ENCODE data around the gene IGFBP7.

IGFBP7 gene

GRCh38 chr4:57044996-57045395 lies 65.2 kb downstream of the IGFBP7 start:
- POLR2A ChIA-PET, result no interaction called here
- DNase-seq (ENCODE audit: low read depth, low spot score), result peak; percentile 74
- CTCF ChIA-PET, result interaction anchor here (0.6 to 2.0 kb wide), 2 partner anchors 10 to 118 kb away, joined by 3 to 8 read pairs; no protein-coding TSS in a partner anchor
- H3K4me3 ChIP-seq (ENCODE audit: low read depth, low read length), result no peak overlapping the region
- TF ChIP-seq, protein P1, sequence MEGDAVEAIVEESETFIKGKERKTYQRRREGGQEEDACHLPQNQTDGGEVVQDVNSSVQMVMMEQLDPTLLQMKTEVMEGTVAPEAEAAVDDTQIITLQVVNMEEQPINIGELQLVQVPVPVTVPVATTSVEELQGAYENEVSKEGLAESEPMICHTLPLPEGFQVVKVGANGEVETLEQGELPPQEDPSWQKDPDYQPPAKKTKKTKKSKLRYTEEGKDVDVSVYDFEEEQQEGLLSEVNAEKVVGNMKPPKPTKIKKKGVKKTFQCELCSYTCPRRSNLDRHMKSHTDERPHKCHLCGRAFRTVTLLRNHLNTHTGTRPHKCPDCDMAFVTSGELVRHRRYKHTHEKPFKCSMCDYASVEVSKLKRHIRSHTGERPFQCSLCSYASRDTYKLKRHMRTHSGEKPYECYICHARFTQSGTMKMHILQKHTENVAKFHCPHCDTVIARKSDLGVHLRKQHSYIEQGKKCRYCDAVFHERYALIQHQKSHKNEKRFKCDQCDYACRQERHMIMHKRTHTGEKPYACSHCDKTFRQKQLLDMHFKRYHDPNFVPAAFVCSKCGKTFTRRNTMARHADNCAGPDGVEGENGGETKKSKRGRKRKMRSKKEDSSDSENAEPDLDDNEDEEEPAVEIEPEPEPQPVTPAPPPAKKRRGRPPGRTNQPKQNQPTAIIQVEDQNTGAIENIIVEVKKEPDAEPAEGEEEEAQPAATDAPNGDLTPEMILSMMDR (IDR thresholded peaks at IDR 0.05; ENCODE audit: insufficient read depth, low read length, missing control alignments), result no peak

DNA sequence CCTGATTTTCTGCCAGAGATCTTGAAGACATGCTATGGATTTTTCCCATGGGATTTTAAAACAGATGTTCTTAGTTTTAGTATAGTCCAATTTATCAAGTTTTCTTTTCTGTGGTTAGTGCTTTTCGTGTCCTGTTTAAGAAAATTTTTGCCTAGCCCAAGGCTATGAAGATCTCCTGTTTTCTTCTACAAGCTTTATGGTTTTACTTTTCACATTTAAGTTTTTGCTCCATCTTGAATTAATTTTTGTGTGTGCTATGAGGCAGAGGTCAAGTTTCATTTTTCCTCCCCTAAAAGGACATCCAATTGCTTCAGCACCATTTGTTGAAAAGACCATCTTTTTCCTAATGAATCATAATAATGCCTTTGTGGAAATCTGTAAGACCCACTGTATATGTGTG lies 65.9 kb downstream of the IGFBP7 start:
- DNase-seq (ENCODE audit: low read depth, low spot score), result peak; percentile 65
- ChIA-PET POLR2A (interaction anchor here (1.4 to 2.0 kb wide), 3 partner anchors 18 to 31 kb away, joined by 4 to 7 read pairs (median 5); no protein-coding TSS in a partner anchor), CTCF (interaction anchor here (0.6 to 1.1 kb wide), 3 partner anchors 102 to 119 kb away, joined by 3 to 5 read pairs (median 4); no protein-coding TSS in a partner anchor)
- no peak overlapping the region for H3K4me3 ChIP-seq (ENCODE audit: low read depth, low read length)
- TF ChIP-seq, protein P1 (IDR thresholded peaks at IDR 0.05; ENCODE audit: insufficient read depth, low read length, missing control alignments), result no peak

GRCh38 chr4:57043347-57044251 lies 66.6 kb downstream of the IGFBP7 start:
- CTCF ChIA-PET, result interaction anchor here (0.6 to 1.1 kb wide), 3 partner anchors 102 to 120 kb away, joined by 3 to 5 read pairs (median 4); no protein-coding TSS in a partner anchor
- H3K4me3 ChIP-seq (ENCODE audit: low read depth, low read length), result no peak overlapping the region
- peak; percentile 60 for DNase-seq (ENCODE audit: low read depth, low spot score)
- TF ChIP-seq, protein P1 (IDR thresholded peaks at IDR 0.05; ENCODE audit: insufficient read depth, low read length, missing control alignments), result no peak
- POLR2A ChIA-PET, result interaction anchor here (0.6 to 2.0 kb wide), 6 partner anchors 18 to 76 kb away, joined by 3 to 7 read pairs (median 4); no protein-coding TSS in a partner anchor

- CTCF ChIA-PET, result no interaction called here
- TF ChIP-seq, protein P1 (IDR thresholded peaks at IDR 0.05; ENCODE audit: insufficient read depth, low read length, missing control alignments), result no peak
- H3K4me3 ChIP-seq (ENCODE audit: low read depth, low read length), result no peak overlapping the region
- POLR2A ChIA-PET, result interaction anchor here (0.6 to 2.0 kb wide), 5 partner anchors 19 to 66 kb away, joined by 4 to 7 read pairs (median 5); no protein-coding TSS in a partner anchor
- no peak for DNase-seq (ENCODE audit: low read depth, low spot score)
Measured at GRCh38 chr4:57042711-57043169, 67.4 kb downstream of the IGFBP7 start.

DNA sequence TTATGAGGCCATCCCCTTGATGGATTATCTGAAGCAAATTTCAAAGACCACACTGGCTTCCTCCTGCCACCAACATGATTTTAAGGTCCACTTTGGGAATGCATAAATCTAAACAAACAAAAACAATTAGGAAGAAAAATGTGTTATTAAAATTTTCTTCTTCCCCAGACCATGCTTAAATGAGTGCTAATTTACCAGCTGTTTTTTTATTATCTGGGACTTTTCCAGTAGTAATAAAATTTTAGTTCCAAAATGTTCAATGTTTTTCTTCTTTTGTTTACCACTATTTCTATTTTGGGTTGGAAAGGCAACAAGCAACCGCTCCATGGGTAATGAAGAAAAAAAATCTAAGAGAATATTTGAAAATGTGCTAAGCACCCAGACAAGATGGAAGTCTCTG lies 69.2 kb downstream of the IGFBP7 start:
- TF ChIP-seq, protein P1 (IDR thresholded peaks at IDR 0.05; ENCODE audit: insufficient read depth, low read length, missing control alignments), result no peak
- POLR2A ChIA-PET, result no interaction called here
- no peak for DNase-seq (ENCODE audit: low read depth, low spot score)
- CTCF ChIA-PET, result interaction anchor here (1.1 to 1.6 kb wide), 6 partner anchors 10 to 124 kb away, joined by 3 to 6 read pairs (median 4); no protein-coding TSS in a partner anchor
- H3K4me3 ChIP-seq (ENCODE audit: low read depth, low read length), result no peak overlapping the region

DNA sequence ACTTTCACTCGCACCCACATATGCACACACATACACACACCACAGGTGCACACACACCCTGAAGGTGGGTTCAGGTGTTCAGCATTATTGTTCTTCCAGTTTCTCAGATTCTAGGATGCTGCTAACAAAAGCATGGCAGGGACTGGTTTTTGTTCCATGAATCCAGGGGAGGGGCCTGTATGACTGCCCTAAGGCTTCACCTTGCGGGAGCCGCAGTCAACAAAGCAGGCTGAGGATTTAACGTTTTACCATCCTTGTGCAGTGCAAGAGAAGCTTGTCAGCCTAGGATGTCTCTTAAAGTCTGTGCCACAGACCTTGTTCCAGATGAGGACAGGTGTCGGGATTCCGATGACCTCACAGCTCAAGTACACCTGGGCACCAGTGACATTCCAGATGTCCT lies 69.7 kb downstream of the IGFBP7 start:
- TF ChIP-seq, protein P1 (IDR thresholded peaks at IDR 0.05; ENCODE audit: insufficient read depth, low read length, missing control alignments), result no peak
- POLR2A ChIA-PET, result no interaction called here
- CTCF ChIA-PET, result interaction anchor here (1.3 to 1.6 kb wide), 3 partner anchors 10 to 123 kb away, joined by 3 to 6 read pairs (median 4); no protein-coding TSS in a partner anchor
- no peak overlapping the region for H3K4me3 ChIP-seq (ENCODE audit: low read depth, low read length)
- DNase-seq (ENCODE audit: low read depth, low spot score), result no peak

Measured in AG04449 (cell line).